OCI-LY1 (cell line): Measurements from ENCODE around the gene PARD3B.

Source experiments
- EZH2 ChIP-seq: fragments of 200-600 bp; sonication (generic), shearing (Covaris generic); IDR thresholded peaks from 2 replicates; pipeline ENCODE4 v1.8.0; 2017; ENCODE audit warnings: borderline replicate concordance, mixed run types, mild to moderate bottlenecking, antibody characterized with exemption, low read length, moderate library complexity, mixed read lengths
- TF ChIP-seq, protein P1 (sequence below): fragments of 200-600 bp; sonication (generic), shearing (Covaris generic); IDR thresholded peaks from 2 replicates; pipeline ENCODE4 v1.5.1; 2017; ENCODE audit warnings: mild to moderate bottlenecking, antibody characterized with exemption, low read length, moderate library complexity, mixed read lengths

DNA sequence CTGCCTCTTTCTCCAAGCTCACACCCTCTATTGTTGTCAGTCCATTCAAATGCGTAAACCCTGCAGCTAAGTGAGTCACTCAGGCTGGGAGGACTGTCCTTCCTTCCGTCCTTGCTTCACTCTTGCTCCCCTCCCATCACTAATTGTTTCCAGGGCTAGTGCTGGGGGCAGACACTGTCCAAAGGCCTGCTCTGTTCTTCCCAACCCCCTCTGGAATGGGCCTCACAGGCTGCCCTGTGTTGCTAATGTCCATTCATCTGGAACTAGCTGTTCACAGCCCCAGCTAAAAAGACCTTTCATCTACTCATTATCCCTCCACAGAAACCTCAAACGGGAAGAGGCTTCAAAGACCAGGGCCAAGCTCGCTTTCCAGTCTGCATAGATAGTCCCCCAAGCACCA is 1105.2 kb downstream of the PARD3B start:
- TF ChIP-seq, protein P1, sequence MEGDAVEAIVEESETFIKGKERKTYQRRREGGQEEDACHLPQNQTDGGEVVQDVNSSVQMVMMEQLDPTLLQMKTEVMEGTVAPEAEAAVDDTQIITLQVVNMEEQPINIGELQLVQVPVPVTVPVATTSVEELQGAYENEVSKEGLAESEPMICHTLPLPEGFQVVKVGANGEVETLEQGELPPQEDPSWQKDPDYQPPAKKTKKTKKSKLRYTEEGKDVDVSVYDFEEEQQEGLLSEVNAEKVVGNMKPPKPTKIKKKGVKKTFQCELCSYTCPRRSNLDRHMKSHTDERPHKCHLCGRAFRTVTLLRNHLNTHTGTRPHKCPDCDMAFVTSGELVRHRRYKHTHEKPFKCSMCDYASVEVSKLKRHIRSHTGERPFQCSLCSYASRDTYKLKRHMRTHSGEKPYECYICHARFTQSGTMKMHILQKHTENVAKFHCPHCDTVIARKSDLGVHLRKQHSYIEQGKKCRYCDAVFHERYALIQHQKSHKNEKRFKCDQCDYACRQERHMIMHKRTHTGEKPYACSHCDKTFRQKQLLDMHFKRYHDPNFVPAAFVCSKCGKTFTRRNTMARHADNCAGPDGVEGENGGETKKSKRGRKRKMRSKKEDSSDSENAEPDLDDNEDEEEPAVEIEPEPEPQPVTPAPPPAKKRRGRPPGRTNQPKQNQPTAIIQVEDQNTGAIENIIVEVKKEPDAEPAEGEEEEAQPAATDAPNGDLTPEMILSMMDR, result no peak
- TF ChIP-seq EZH2, result no peak
